OCI-LY7 (cell line): ENCODE measurements around the gene KCNK7. TPM values are rescaled to one million over a fixed set of nuclear protein-coding genes. Genes with fewer than 3 reads are reported as not detected.

Source experiments
- BruUV-seq: library from RNA; stranded (reverse); fragments of 400-500 nt; replicated peaks from 2 replicates; lab custom pipeline; 2021; lab: Mats Ljungman, UMichigan
- CTCF ChIA-PET: fragments of 300-600 bp; sonication (Branson Sonifier 250); formaldehyde crosslinking; loops from one replicate; lab custom pipeline; 2022; ENCODE audit warnings: antibody characterized with exemption; ENCODE audit not compliant: unreplicated experiment; lab: Charles Lee
- POLR2A ChIA-PET: fragments of 300-600 bp; sonication (Branson Sonifier 250); formaldehyde crosslinking; loops from one replicate; lab custom pipeline; 2022; ENCODE audit warnings: antibody characterized with exemption; lab: Charles Lee
- DNase-seq: peaks from one replicate; pipeline ENCODE4 v3.0.0-alpha.2; 2015; ENCODE audit warnings: low spot score
- H2AFZ ChIP-seq: fragments of 200-600 bp; sonication (generic), shearing (Covaris generic); 2 replicates; pipeline ENCODE4 v1.6.1; 2014; ENCODE audit warnings: mild to moderate bottlenecking, antibody characterized with exemption, low read length, moderate library complexity
- H3K27ac ChIP-seq: fragments of 200-600 bp; sonication (generic); 2 replicates; pipeline ENCODE4 v1.5.1; 2014; ENCODE audit warnings: mixed run types, low read depth, mild to moderate bottlenecking, moderate library complexity, low read length, inconsistent platforms; ENCODE audit not compliant: poor library complexity, severe bottlenecking
- H3K36me3 ChIP-seq: fragments of 200-600 bp; sonication (generic); 2 replicates; pipeline ENCODE4 v1.6.1; 2014; ENCODE audit warnings: mild to moderate bottlenecking, antibody characterized with exemption, low read length, moderate library complexity, mixed read lengths; ENCODE audit not compliant: insufficient read depth
- H3K4me1 ChIP-seq: fragments of 200-600 bp; sonication (generic); 2 replicates; pipeline ENCODE4 v1.5.1; 2014; ENCODE audit warnings: mild to moderate bottlenecking, low read length; ENCODE audit not compliant: insufficient read depth, poor library complexity, severe bottlenecking
- H3K4me2 ChIP-seq: fragments of 200-600 bp; sonication (generic); 2 replicates; pipeline ENCODE4 v1.6.1; 2014; ENCODE audit warnings: mild to moderate bottlenecking, low read length
- H3K4me3 ChIP-seq: fragments of 200-600 bp; sonication (generic); 2 replicates; pipeline ENCODE4 v1.5.1; 2014; ENCODE audit warnings: mild to moderate bottlenecking, low read depth, low read length; ENCODE audit not compliant: poor library complexity, severe bottlenecking
- H3K79me2 ChIP-seq: fragments of 200-600 bp; sonication (generic); 2 replicates; pipeline ENCODE4 v1.6.1; 2016; ENCODE audit warnings: low read depth, mild to moderate bottlenecking, low read length, moderate library complexity, mixed read lengths; ENCODE audit not compliant: insufficient read depth
- H3K9me2 ChIP-seq: fragments of 200-600 bp; sonication (generic); 2 replicates; pipeline ENCODE4 v1.6.1; 2016; ENCODE audit warnings: mild to moderate bottlenecking, low read length, mixed read lengths; ENCODE audit not compliant: insufficient read depth
- H3K9me3 ChIP-seq: fragments of 200-600 bp; sonication (generic); 2 replicates; pipeline ENCODE4 v1.6.1; 2014; ENCODE audit warnings: mild to moderate bottlenecking, mixed run types, low read length, mixed read lengths
- H4K20me1 ChIP-seq: fragments of 200-600 bp; sonication (generic); 2 replicates; pipeline ENCODE4 v1.6.1; 2014; ENCODE audit warnings: mild to moderate bottlenecking, antibody characterized with exemption, low read length, moderate library complexity, mixed read lengths; ENCODE audit not compliant: insufficient read depth
- CTCF ChIP-seq: fragments of 200-600 bp; sonication (generic); conservative IDR thresholded peaks from 2 replicates; pipeline ENCODE4 v1.5.1; 2014; ENCODE audit warnings: mild to moderate bottlenecking, antibody characterized with exemption, low read length, moderate library complexity, mixed read lengths
- EZH2phosphoT487 ChIP-seq: fragments of 200-600 bp; sonication (generic); IDR thresholded peaks from 2 replicates; pipeline ENCODE4 v1.6.1; 2018; ENCODE audit warnings: low read depth, borderline replicate concordance, mild to moderate bottlenecking, mixed run types, antibody characterized with exemption, low read length, moderate library complexity, mixed read lengths
- intact Hi-C: fragments of 100-400 bp; cut with micrococcal nuclease; formaldehyde crosslinking; loops from one replicate; pipeline ENCODE4 v1.10.0; 2022; ENCODE audit not compliant: unreplicated experiment
- total RNA-seq, 2 experiments: library from RNA; depleted of rRNA in 1 of 2; stranded (reverse); fragments of >200 nt in 1 of 2; shearing (Covaris generic) in 1 of 2; gene quantifications; 2 replicates each; pipeline ENCODE4 v1.2.3, GENCODE V29; 2014 to 2022

KCNK7 gene
- total RNA-seq, 2 experiments from 2014 or later, result 0.68 to 1.4 TPM

- no peak overlapping the region for H2AFZ ChIP-seq
- H3K4me1 ChIP-seq, result peaks cover 43% of the 10 kb centered on the region
- ChIA-PET CTCF (interaction anchor here (1.1 to 2.1 kb wide), 2 partner anchors 10 to 16 kb away, joined by 4 to 11 read pairs; no protein-coding TSS in a partner anchor), POLR2A (interaction anchor here (0.5 to 2.7 kb wide), 3 partner anchors 10 to 37 kb away, joined by 3 to 17 read pairs (median 4); partner anchors contain the start of gene PCNX3)
- peak overlapping the region; percentile 94 for H3K4me3 ChIP-seq
- peak overlapping the region; percentile 94 for H3K4me2 ChIP-seq
- H3K79me2 ChIP-seq, result peaks cover 9% of the 10 kb centered on the region; the same call in 1 of the 2 replicates
- peak overlapping the region; percentile 54 for H3K27ac ChIP-seq
- no peak for DNase-seq
- H3K36me3 ChIP-seq, result peaks cover 29% of the 10 kb centered on the region
- no peak for TF ChIP-seq EZH2phosphoT487
- TF ChIP-seq CTCF, result no peak
- BruUV-seq, result no TSS peak
- no peaks in the 10 kb centered on the region for H3K9me2 ChIP-seq
- H3K9me3 ChIP-seq, result no peaks in the 10 kb centered on the region
- intact Hi-C loops, result loop anchor here (10.0 kb wide), 1 partner anchor 723 kb away; no protein-coding TSS in a partner anchor
- H4K20me1 ChIP-seq, result no peaks in the 10 kb centered on the region
Observed at GRCh38 chr11:65577756-65578109, 17.9 kb downstream of the KCNK7 start.

GRCh38 chr11:65576867-65577755, 18.5 kb downstream of the KCNK7 start:
- Histone ChIP-seq H3K9me2 (no peaks in the 10 kb centered on the region), H2AFZ (no peak overlapping the region), H3K79me2 (peaks cover 11% of the 10 kb centered on the region; the same call in 1 of the 2 replicates), H3K4me1 (peaks cover 44% of the 10 kb centered on the region), H3K36me3 (peaks cover 29% of the 10 kb centered on the region), H3K27ac (peak overlapping the region; percentile 54), H3K9me3 (no peaks in the 10 kb centered on the region), H3K4me3 (peak overlapping the region; percentile 94), H4K20me1 (no peaks in the 10 kb centered on the region), H3K4me2 (peak overlapping the region; percentile 94)
- TF ChIP-seq CTCF (no peak), EZH2phosphoT487 (no peak)
- peak; percentile 64 for DNase-seq
- CTCF ChIA-PET, result interaction anchor here (0.6 to 2.1 kb wide), 4 partner anchors 11 to 264 kb away, joined by 3 to 11 read pairs (median 4); no protein-coding TSS in a partner anchor
- BruUV-seq, result no TSS peak
- POLR2A ChIA-PET, result interaction anchor here (0.7 to 2.7 kb wide), 5 partner anchors 11 to 244 kb away, joined by 3 to 17 read pairs (median 4); partner anchors contain the start of genes DPF2 and PCNX3
- intact Hi-C loops, result loop anchor here (10.0 kb wide), 1 partner anchor 722 kb away; no protein-coding TSS in a partner anchor
